ENCODE data around the gene LLCFC1.
"Not testable (repeated sequence)": the region's sequence is repeated elsewhere in the genome, so short reads cannot be mapped to it uniquely, and the experiment has no call there.

LLCFC1 gene

DNA sequence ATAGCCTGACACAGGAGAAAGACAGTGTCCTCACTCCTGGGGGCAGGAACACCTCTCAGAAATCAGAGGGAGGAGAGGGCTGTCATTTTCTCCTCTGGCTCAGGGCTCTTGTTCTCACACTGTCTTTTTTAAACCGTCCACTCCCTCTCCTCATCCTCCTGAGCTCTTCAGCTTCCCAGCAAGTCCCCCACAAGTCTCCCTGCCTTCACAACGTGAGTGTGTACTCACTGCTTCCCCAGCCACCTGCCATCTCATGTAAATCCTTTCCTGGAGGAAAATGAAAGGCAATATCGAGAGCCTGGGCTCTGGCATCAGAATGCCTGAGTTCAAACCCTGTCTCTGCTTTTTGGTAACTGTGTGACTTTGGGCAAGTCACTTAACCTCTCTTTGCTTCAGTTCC is 5.7 kb downstream of the LLCFC1 start:
- no peak for DNase-seq

DNA sequence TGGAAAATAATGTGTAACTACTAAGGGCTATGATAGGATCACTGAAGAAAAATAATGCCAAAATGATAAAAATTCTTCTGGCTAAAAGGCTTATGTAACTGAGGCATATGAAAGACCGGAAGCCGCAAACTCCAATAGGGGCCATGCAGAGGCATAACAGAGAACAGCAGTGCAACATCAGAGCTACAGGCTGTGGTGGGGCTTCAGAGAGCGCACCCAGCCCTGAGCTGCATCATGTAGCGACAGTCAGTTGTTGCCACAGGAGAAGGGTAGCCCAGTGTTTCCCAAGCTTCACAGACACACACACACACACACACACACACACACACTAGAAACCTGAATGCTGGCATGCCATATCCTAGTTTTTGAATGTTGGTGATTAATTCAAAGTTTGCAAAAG is 9.3 kb downstream of the LLCFC1 start:
- DNase-seq = no peak

DNA sequence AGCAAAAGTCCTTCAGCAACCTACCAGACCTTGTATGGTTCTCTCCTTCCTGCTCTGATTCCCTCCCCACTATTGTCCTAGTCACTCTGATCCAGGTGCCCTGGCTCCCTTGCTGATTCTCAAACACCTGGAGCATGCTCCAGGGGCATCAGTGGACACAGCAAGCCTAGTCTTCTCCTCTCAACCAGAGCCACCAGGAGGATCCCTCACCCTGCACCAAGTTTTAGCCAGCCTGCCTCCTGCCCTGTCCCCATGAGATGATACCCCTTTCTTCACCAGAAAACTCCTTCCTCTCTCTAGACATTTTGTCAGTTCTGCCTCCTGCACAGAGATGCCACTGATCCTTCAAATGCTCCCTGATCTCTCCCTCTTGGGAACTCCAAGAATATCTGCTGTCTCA is 11.0 kb downstream of the LLCFC1 start:
- DNase-seq = no peak

DNA sequence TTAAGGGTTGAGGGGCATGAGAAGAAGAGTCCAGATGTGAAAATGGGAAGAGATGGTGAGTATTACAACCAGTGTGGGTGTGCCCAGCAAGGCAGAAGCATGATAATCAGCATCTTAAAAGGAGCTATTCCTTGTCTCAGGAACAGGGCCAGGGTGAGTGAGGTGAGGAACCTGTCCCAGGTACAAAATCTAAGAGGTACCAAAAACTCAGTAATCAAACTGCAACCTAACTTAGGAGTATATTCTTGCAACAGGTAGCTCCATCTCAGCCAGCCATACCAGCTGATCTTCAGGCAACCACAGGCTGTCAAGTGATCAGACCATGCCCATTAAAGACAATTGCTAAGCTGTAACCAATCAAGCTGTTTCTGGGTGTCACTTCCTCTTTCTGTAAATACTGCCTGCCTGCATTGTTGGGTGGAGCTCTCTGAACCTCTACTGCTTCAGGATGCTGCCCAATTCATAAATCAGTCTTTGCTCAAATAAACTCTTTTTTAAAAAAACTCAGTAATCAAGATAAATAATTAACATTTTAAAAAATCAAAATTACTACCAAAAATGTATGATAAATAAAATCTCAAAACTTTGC is 15.5 kb downstream of the LLCFC1 start:
- DNase-seq = no peak

DNA sequence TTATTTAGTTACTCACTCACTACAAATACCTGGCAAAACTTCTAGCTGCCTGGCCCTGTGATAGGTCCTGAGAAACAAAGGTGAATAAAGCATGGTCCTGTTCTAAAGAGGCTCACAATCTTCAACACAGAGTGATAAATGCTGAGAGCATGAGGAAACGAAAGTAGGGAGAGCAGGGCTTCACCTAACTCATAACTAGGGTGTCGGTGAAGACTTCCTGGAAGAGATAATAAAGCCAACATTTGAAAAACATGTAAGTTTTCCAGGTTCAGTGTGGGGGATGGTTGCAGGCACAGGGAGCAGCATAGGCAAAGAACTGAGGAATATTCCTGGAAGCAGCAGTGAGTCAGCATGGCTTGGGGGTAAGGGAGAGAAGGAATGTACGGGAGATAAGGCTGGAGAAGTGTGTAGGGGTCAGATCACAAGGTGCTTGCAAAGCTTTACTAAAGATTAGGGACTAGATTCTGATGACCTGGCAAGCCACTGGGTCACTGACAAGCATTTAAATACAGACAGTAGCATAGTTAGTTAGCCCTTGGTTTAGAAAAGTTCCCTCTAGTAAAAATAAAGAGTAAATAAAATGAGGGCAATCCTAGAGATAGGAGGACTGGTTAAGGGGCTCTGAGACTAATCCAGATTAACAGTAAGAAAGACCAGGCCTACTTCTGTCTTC is 17.8 kb downstream of the LLCFC1 start:
- no peak for DNase-seq

DNA sequence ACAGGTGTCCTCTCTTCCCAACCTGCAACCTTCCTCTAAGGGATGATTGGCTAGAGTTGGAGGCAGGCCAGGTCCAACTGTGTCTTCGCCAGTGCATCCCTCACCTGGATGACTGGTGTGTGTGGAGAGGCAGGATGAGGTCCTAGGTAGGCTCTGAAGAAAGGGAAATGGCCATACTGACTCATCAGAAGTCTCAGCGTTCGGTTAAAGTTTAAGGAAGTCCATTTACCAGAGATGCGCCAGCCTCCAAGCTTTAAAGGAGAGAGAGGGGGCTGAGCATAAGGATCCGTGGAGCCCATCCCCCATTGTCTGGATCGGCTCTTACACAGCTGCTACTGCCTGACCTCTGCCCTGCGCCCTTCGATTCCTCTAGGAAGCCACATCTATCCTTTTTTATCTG is 18.4 kb downstream of the LLCFC1 start:
- no peak for DNase-seq

DNA sequence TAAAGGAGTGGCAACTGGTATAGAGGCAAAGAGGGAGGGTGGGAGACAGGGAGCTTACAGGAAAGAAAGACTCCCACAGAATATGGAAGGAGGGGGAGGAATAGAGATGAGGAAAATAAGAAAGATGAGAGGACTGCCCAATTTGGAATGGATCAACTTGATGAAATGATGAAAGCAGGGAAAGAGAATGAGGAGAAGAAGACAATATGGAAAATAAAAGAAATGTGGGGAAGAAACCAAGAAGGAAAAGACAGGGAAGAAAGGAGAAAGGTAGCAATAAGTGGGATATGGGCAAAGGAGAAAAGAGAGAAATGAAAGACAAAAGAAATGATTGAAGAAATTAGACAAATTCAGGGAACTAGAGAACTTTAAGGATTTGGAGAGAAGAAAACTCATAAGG is 19.9 kb downstream of the LLCFC1 start:
- no peak for DNase-seq

DNA sequence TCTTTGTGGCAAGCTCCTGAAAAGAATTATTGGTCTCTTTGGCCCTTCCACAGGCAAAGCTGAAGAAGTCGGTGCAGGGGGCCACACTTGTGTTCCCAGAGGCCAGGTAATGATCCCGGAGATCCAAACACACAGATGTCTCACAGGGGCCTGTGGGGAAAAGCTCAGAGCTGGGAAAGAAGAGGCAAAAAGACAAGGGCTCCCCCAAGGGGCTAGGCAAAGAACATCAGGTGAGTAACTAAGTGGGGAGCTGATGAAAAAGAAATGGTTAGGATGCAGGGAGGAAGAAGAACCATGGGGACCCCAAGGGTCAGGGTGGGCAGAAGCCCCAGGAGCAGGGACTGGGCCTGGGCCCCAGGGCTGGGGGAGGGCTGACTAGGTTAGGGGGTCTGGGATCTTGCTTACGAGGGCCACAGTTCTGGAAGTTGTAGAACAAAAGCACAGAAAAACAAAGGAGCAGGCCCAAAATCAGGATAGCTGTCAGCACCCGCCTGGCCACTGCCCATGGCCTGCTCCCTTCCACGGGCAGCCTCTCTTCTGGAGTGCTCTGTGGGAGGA is 21.8 kb downstream of the LLCFC1 start:
- DNase-seq = no peak

DNA sequence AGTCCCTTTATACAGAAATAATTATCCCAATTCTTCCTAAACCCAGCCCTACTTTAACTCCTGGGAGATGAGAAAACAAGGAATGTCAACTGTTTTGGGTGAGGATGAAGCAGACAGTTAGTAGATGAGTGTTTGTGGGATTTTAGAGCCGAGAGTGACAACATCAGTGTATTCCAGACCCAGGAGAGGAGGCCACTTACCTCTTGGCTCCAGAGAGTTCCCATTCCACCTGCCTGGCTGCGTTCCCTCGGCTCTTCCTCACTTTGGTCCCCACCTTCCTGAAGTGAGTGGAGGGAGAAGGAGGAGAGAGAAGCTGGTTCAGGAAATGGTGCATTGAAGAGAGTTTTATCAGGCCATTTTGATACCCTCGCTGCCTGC is 22.3 kb downstream of the LLCFC1 start:
- no peak for DNase-seq

DNA sequence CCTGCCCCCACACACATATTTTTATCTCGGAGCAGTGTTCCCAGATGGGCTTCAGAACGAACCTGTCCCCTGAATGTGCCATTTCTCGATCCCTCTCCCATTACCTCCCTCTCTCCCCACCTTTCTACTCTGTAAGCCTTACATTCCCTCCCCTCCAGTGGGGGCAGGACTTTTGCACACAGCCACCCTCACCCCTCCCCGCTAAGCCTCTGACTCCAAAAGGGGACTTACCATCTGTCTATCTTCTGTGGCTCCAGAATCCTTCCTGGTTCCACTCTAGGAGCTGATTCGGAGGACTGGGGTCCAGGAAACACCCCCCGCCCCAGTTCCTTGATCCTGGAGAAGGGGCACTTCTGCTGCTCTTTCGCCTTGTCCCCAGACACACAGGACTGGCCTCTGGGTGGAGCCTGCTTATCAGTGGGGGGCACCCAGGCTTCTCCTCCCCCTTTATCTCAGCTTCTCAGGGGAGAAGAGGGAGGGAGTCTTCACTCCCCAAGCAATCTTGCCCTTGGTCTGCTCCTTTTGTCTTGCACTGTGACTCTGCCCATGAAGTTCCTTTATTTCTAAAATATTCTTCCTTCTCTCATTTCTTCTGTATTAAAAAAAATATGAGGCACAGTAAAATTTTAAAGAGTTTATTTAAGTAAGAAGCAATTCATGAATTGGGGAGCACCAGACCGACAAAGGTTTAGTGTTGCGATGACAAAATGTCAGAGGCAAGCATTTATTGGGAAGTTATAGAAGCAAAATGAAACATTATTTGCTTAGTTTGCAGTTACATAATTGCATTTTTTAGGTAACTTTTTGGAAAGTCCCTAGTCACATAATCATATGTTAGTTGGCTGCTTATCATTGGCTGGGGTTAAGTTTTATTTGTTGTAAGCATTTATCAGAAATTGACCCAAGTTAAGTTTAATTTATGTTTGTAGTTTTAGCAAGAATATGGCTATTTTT is 23.0 kb downstream of the LLCFC1 start, which contains the start of gene KEL:
Gene KEL (minus strand): TSS at position 391 of the 954 bp plus-strand sequence. CDS start 157 bp downstream, at position 234.
- no peak for DNase-seq

DNA sequence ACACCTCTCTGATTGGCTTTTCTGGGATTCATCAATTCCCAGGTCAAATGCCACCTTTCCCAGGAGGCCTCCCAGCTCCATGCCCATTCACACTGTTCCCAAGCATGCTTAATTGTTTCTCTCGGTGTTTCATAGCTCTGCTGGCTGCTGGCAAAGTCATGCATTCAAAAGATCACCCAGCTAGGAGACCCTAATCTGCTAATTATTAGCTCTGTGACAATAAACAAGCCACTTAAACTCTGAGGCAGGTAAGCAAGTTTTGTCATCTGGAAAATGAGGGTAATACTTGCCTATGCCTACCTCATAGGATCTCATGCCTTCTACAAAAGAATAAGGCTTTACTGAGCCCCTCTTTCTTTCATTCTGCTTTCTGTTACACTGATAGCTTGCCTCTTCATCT is 23.7 kb downstream of the LLCFC1 start:
- DNase-seq = no peak

DNA sequence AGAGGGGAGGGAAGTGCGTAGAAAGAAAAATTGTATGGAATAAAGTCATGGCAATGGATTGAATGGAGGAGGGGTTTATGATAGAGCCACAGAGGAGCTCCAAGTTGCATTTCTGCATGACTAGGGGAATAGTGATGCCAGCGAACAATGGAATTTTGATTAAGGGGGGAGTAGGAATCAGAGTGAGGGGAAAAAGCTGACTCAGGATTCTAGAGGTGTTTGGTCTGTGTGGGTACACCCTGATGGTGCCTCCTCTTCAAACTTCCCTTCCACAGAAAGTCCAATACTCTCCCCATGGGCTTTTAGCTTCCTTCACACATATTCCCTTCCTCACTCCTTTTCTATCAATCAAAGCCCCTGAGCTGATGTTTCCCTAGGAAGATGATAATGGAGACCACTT is 24.7 kb downstream of the LLCFC1 start:
- DNase-seq = no peak

DNA sequence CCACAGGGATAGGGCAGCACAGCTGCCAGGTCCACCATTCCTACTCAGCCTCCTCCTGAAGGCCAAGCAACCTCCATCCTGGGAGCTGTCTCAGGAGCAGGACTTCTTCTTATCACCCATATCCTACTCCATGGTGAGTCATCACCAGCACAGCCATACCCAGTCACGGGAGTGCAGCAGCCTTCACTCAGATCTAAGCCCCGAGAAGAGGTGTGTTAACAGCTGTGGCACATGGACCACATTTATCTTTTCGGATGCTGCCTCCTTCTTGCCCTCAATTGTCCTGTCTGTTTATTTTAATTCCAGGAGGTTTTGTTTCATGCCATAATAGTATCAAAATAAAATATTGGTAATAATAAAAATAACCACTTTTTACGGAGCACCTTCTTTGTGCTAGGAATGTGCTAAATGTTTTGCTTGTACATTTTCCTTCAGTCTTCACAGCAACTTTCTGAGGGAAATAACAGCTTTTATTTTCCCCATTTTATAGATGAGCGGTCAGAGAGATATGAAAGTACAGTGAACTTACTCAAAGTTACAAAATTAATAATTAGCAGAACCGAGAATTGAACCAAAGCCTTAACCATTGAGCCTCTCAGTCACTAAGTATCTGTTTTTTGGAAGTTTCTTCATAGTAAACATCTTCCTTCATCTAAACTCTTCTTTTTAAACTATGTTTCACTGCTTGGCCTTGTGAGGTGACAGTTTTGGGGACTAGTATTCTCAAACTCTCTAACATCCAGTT is 25.4 kb downstream of the LLCFC1 start:
- no peak for DNase-seq

DNA sequence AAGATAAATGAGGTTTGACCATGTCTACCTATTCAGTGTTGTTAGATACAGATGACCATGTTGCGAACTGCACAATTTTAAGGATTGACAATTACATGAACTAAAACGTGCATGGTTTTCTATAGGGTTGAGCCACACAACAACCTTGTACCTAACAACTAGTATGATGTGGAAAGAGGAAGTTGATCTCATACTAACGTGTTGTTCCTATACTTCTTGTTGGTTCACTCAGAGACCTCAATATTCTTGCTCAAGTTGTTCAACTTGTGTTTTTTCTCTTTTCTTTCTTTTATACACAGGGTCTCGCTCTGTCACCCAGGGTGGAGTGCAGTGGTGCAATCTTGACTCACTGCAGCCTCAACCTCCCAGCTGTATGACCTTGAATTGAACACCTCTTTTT is 28.9 kb downstream of the LLCFC1 start:
- DNase-seq = no peak

DNA sequence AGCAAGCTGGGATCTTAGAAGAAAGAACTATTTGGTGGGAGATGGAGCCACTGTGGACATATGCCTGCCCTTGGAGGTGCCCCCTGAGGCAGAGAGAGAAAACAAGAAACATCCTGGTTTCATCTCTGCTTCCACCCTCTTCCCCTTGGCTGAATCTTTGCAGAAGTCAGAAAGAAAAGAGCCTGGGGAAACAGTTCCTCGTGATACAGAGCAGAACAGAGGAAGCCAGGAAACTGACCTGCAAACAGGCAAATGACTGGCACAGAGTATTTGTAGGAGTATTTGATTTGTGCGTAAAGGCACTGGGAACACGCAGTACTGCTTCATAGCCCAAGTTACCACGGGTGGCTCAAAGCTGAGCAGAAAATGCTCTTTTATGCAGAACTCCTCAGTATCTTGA is 29.9 kb downstream of the LLCFC1 start:
- DNase-seq = no peak

DNA sequence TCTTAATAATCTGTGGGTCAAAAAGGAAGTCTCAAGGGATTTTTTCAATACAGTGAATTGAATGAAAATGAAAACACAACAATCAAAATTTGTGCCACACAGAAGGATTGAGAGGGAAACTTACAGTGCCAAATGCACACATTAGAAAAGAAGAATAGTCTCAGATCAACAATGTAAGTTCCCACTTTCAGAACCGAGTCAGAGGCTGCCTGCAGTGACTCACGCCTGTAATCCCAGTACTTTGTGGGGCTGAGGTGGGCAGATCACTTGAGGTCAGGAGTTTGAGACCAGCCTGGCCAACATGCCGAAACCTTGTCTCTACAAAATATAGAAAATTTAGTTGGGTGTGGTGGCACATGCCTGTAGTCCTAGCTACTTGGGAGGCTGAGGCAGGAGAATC is 35.3 kb downstream of the LLCFC1 start:
- DNase-seq = no peak

DNA sequence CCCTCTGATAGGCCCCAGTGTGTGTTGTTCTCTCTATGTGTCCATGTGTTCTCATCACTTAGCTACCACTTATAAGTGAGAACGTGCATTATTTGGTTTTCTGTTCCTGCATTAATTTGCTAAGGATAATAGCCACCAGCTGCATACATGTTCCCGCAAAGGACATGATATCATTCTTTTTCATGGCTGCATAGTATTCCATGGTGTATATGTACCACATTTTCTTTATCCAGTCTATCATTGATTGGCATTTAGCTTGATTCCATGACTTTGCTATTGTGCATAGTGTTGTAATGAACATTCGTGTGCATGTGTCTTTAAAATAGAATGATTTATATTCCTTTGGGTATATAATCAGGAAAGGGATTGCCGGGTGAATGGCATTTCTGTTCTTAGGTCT is 39.1 kb downstream of the LLCFC1 start:
- DNase-seq = not testable (repeated sequence)

DNA sequence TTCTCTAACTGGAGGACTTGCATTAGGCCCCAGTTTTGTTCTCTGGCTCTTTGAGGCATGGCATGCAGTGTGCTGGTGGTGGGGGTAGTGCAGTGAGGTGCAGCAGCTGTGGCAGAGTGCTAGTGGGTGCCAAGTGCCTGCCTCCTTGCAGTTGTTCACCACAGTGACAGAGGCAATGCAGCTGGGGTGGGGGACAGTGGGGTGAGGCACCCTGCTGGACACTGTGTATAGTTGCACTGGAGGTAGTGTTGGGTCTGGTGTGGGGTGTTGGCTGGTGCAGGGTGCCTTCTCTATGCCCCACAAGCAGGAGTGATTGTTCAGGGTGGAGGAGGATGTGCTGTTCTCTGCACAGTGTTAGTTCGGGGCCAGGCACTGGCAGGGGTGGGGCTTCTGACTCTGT is 44.5 kb downstream of the LLCFC1 start:
- no peak for DNase-seq

DNA sequence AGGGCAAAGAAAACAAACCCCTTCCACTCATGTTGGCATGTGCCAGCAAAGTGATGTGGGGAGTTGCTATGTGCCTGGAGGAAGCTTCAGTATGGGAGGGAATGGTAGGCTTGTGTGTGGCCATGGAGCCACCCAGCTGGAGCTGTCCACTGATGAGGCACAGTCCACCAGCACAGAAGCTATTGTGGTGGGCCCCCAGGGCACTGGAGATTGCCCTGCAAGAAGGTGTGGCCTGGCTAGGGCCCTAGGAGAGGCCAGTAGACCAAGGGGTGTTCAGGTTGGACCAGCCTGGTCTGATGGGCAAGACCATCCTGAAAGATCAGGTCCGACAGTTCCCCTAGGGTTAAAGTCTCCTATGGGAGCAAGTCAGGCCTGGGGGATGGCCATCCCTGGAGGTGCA is 45.0 kb downstream of the LLCFC1 start:
- no peak for DNase-seq
